Peyer's patch (tissue), 4 donors: ENCODE data around the gene MYH16. TPM values are rescaled to one million over a fixed set of nuclear protein-coding genes. Genes with fewer than 3 reads are reported as not detected.
"Not testable (repeated sequence)": the region's sequence is repeated elsewhere in the genome, so short reads cannot be mapped to it uniquely, and the experiment has no call there.

Source experiments
- DNase-seq, 3 donors: peaks; one replicate each; pipeline ENCODE4 v3.0.0-alpha.2; 2017 to 2019
- H3K27ac ChIP-seq, 4 donors: fragments of 200-600 bp; sonication (generic); one replicate each; pipeline ENCODE4 v1.5.1; 2016 to 2019
- H3K27me3 ChIP-seq, 2 donors: fragments of 200-600 bp; sonication (generic); one replicate each; pipeline ENCODE4 v1.5.1; 2019
- H3K36me3 ChIP-seq, 3 donors: fragments of 200-600 bp; sonication (generic); one replicate each; pipeline ENCODE4 v1.5.1; 2016 to 2019
- H3K4me1 ChIP-seq, 4 donors: fragments of 200-600 bp; sonication (generic); one replicate each; pipeline ENCODE4 v1.5.1; 2016 to 2019
- H3K4me3 ChIP-seq, 4 donors: fragments of 200-600 bp; sonication (generic); 1 replicate in 3 of 4; 2 replicates in 1 of 4; pipeline ENCODE4 v1.5.1; 2016 to 2019; ENCODE audit warnings: mild to moderate bottlenecking in 1 of 4
- H3K9me3 ChIP-seq, 4 donors: fragments of 200-600 bp; sonication (generic); one replicate each; pipeline ENCODE4 v1.5.1; 2016 to 2019; ENCODE audit warnings: mild to moderate bottlenecking in 1 of 4
- CTCF ChIP-seq, 6 experiments: fragments of 450-650 bp in 4 of 6; fragments of 200-600 bp in 2 of 6; sonication (generic) in 1 of 6; IDR thresholded peaks; one replicate each; pipeline ENCODE4 v1.5.1; 2017 to 2019; ENCODE audit warnings: antibody characterized with exemption in 6 of 6, mild to moderate bottlenecking in 3 of 6, moderate library complexity in 1 of 6
- POLR2A ChIP-seq, 2 donors: fragments of 450-650 bp; IDR thresholded peaks; one replicate each; pipeline ENCODE4 v1.5.1; 2017; ENCODE audit warnings: antibody characterized with exemption in 2 of 2, mild to moderate bottlenecking in 2 of 2, moderate library complexity in 2 of 2
- total RNA-seq, 4 donors: library from RNA; depleted of rRNA; stranded (reverse); fragments of >200 nt; gene quantifications; one replicate each; pipeline ENCODE4 v1.1.0, GENCODE V29; 2016

MYH16 gene
- total RNA-seq, 4 donors from 2014 or later: not detected

GRCh38 chr7:99330314-99330961 lies 57.8 kb downstream of the MYH16 start:
- Histone ChIP-seq H3K4me1 (peaks cover 0 to 46% (median 7%) of the 10 kb centered on the region in 4 donors), H3K36me3 (peaks cover 0 to 28% (median 0%) of the 10 kb centered on the region in 3 donors), H3K27ac (peak overlapping the region in 3 of 4 donors; percentile 37 to 88 (median 62))
- H3K27me3 ChIP-seq, H3K4me3 ChIP-seq, H3K9me3 ChIP-seq: not testable (repeated sequence)
- TF ChIP-seq POLR2A (IDR thresholded peaks at IDR 0.05): peak in 1 of 2 donors; percentile 56
- DNase-seq: peak in 1 of 3 donors; percentile 63

DNA sequence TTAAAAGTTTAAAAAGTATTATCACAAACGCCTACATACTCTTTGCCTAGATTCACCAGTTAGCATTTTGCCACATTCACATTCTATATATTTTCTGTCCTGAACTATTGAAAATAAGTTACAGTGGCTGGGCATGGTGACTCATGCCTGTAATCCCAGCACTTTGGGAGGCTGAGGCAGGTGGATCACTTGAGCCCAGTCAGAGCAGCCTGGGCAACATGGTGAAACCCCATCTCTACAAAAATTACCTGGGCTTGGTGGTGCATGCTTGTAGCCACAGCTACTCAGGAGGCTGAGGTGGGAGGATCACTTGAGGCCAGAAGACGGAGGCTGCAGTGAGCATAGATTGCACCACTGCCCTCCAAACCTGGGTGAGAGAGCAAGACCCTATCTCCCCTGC lies 58.4 kb downstream of the MYH16 start:
- Histone ChIP-seq H3K27ac (peak overlapping the region in 3 of 4 donors; percentile 37 to 88 (median 62)), H3K4me1 (peaks cover 0 to 46% (median 7%) of the 10 kb centered on the region in 4 donors), H3K4me3 (no peak overlapping the region), H3K9me3 (no peaks in the 10 kb centered on the region), H3K27me3 (no peaks in the 10 kb centered on the region), H3K36me3 (peaks cover 0 to 34% (median 0%) of the 10 kb centered on the region in 3 donors)
- no peak for DNase-seq
- TF ChIP-seq CTCF (IDR thresholded peaks at IDR 0.05) (no peak), POLR2A (IDR thresholded peaks at IDR 0.05) (no peak)

DNA sequence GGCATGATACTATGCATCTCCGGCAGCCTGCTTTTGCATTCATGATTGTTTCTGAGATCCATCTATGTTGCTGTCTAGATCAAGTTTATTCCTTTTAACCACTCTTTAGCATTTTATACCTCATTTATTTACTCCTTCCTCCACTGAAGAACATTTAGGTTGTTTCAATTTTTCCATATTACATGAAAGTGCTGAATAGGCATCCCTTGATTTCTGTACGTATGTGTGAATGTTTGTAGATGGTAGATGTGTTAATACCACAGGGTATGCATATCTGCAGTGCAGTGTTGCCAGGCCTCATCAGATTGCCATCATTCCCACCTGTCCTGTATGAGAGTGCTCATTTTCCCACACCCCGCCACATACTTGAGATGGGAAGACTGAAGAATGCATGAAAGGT lies 67.0 kb downstream of the MYH16 start:
- TF ChIP-seq CTCF (IDR thresholded peaks at IDR 0.05): no peak
- no peak for TF ChIP-seq POLR2A (IDR thresholded peaks at IDR 0.05)

GRCh38 chr7:99340659-99341058 lies 68.0 kb downstream of the MYH16 start:
- no peaks in the 10 kb centered on the region for H3K4me1 ChIP-seq
- no peaks in the 10 kb centered on the region for H3K27me3 ChIP-seq
- peaks cover 0 to 97% (median 4%) of the 10 kb centered on the region in 3 donors for H3K36me3 ChIP-seq
- no peak for DNase-seq
- H3K4me3 ChIP-seq: no peak overlapping the region
- no peak overlapping the region for H3K27ac ChIP-seq
- TF ChIP-seq CTCF (IDR thresholded peaks at IDR 0.05): no peak
- no peak for TF ChIP-seq POLR2A (IDR thresholded peaks at IDR 0.05)
- H3K9me3 ChIP-seq: no peaks in the 10 kb centered on the region

More for the DNA sequence above, 67.0 kb downstream of the MYH16 start:
- DNase-seq: no peak
- H3K36me3 ChIP-seq: peaks cover 0 to 98% (median 4%) of the 10 kb centered on the region in 3 donors
- no peaks in the 10 kb centered on the region for H3K27me3 ChIP-seq
- no peak overlapping the region for H3K4me3 ChIP-seq
- no peaks in the 10 kb centered on the region for H3K4me1 ChIP-seq
- no peak overlapping the region for H3K27ac ChIP-seq
- no peaks in the 10 kb centered on the region for H3K9me3 ChIP-seq

GRCh38 chr7:99344061-99344647 lies 71.5 kb downstream of the MYH16 start:
- TF ChIP-seq POLR2A (IDR thresholded peaks at IDR 0.05) (no peak), CTCF (IDR thresholded peaks at IDR 0.05) (no peak)
- Histone ChIP-seq H3K27ac (no peak overlapping the region), H3K9me3 (no peaks in the 10 kb centered on the region), H3K36me3 (peaks cover 0 to 97% (median 4%) of the 10 kb centered on the region in 3 donors), H3K27me3 (no peaks in the 10 kb centered on the region), H3K4me1 (no peaks in the 10 kb centered on the region), H3K4me3 (no peak overlapping the region)
- no peak for DNase-seq

DNA sequence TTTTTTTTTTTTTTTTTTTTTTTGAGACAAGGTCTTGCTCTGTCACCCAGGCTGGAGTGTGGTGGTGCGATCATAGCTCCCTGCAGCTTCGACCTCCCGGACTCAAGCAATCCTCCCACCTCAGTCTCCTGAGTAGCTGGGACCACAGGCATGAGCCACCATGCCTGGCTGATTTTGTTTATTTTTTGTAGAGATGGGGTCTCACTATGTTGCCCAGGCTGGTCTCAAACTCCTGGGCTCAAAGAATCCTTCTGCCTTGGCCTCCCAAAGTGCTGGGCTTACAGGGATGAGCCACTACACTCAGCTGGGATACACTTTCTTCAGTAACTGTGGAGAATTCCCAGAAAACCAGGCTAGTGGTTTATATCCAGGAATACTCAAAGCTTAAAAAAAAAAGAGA lies 78.0 kb downstream of the MYH16 start:
- peak in 1 of 3 donors; percentile 35 for DNase-seq
- H3K36me3 ChIP-seq: peaks cover 0 to 100% (median 0%) of the 10 kb centered on the region in 3 donors
- not testable (repeated sequence) for H3K4me3 ChIP-seq, H3K27ac ChIP-seq, H3K4me1 ChIP-seq, H3K27me3 ChIP-seq, H3K9me3 ChIP-seq
